SJCRH30 (cell line): ENCODE measurements around the gene EGLN3. TPM values are rescaled to one million over a fixed set of nuclear protein-coding genes. Genes with fewer than 3 reads are reported as not detected.
"Not testable (repeated sequence)": the region's sequence is repeated elsewhere in the genome, so short reads cannot be mapped to it uniquely, and the experiment has no call there.

Experiments used
- DNase-seq, 2 experiments: peaks; one replicate each; pipeline ENCODE4 v3.0.0-alpha.2; 2015 to 2020
- H3K27ac ChIP-seq: fragments of 250-450 bp; sonication (Bioruptor Pico); 2 replicates; pipeline ENCODE4 v1.5.1; 2020; ENCODE audit warnings: mild to moderate bottlenecking, moderate library complexity
- H3K27me3 ChIP-seq: fragments of 250-450 bp; sonication (Bioruptor Pico); 2 replicates; pipeline ENCODE4 v1.5.1; 2020; ENCODE audit warnings: mild to moderate bottlenecking, moderate library complexity
- H3K36me3 ChIP-seq: fragments of 250-450 bp; sonication (Bioruptor Pico); 2 replicates; pipeline ENCODE4 v1.5.1; 2020; ENCODE audit warnings: mild to moderate bottlenecking, moderate library complexity
- H3K4me1 ChIP-seq: fragments of 250-450 bp; sonication (Bioruptor Pico); 2 replicates; pipeline ENCODE4 v1.5.1; 2020; ENCODE audit warnings: mild to moderate bottlenecking, moderate library complexity
- H3K4me3 ChIP-seq: fragments of 250-450 bp; sonication (Bioruptor Pico); 2 replicates; pipeline ENCODE4 v1.5.1; 2020; ENCODE audit warnings: mild to moderate bottlenecking, moderate library complexity
- H3K9me3 ChIP-seq: fragments of 250-450 bp; sonication (Bioruptor Pico); replicated peaks from 2 replicates; pipeline ENCODE4 v1.5.1; 2020; ENCODE audit warnings: mild to moderate bottlenecking, moderate library complexity
- total RNA-seq: library from RNA; depleted of rRNA; stranded (reverse); fragments of >200 nt; shearing (Covaris generic); gene quantifications from 2 replicates; pipeline ENCODE4 v1.2.3, GENCODE V29; 2014

Gene EGLN3
- total RNA-seq, 1 experiment from 2014 or later, result 34.5 TPM

DNA sequence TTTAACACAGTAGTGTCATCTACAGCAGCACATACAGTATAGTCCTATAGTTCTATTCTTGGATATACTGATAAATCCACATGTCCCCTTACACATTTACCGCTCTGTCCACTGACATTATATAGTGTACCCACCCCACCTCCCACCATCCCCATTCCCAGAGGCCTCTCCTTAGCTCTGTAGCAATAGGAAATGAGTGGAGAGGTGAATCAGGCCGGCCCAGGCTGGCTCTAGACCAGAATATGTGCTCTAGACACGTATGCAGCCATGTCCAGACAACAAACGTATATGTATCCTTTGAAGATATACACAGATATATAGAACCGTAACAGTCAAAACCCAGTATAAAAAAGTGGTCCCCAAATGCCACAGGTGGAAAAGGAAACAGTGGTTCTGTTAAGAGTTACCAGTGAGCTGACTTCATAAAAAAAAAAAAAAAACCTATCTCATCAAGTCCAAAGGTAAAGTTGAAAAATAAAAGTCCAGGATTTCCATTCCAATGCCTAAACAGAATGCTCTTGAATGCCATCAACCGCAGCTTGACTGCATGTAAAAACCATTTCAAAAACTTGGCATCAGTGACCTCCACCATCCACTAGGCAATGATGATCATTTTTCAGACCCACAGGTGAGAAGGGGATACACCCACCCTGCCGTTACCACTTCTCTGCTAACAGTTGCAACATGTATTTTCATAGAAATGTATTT is 16.7 kb downstream of the EGLN3 start:
- Histone ChIP-seq H3K27me3 (no peaks in the 10 kb centered on the region), H3K36me3 (peaks cover 6% of the 10 kb centered on the region; the same call in 1 of the 2 replicates), H3K4me1 (peaks cover 37% of the 10 kb centered on the region), H3K4me3 (no peak overlapping the region), H3K9me3 (no peaks in the 10 kb centered on the region), H3K27ac (no peak overlapping the region)
- DNase-seq, result no peak

DNA sequence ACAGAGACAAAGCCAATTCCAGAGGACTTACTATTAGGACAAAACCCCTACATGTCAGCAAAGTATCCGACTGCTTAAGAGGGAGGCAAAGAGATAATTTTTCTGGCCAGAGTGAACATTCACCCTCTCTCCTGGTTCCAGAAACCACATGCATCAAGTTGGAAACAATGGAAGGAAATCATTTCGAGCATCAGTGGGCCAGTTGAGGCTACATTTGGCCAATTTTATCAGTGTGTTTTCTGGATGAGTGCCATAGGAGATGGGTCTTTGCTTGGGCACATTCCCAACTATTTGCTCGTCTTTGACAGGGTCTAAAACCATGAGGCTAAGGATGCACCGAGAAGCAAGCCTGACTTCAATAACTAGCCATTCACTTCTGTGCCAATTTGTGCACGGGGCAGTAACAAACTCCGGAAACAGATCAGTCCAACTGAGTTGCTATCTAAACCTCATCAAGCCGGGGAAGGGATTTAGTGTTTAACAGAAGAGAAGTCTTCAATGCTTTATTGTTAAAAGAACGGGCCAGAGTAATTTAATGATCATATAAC is 17.4 kb downstream of the EGLN3 start:
- peak in 1 of 2 experiments; percentile 50 for DNase-seq
- H3K4me1 ChIP-seq, result peaks cover 33% of the 10 kb centered on the region
- peaks cover 11% of the 10 kb centered on the region; the same call in 1 of the 2 replicates for H3K36me3 ChIP-seq
- H3K27ac ChIP-seq, result no peak overlapping the region
- H3K9me3 ChIP-seq, result no peaks in the 10 kb centered on the region
- no peaks in the 10 kb centered on the region for H3K27me3 ChIP-seq
- no peak overlapping the region for H3K4me3 ChIP-seq

DNA sequence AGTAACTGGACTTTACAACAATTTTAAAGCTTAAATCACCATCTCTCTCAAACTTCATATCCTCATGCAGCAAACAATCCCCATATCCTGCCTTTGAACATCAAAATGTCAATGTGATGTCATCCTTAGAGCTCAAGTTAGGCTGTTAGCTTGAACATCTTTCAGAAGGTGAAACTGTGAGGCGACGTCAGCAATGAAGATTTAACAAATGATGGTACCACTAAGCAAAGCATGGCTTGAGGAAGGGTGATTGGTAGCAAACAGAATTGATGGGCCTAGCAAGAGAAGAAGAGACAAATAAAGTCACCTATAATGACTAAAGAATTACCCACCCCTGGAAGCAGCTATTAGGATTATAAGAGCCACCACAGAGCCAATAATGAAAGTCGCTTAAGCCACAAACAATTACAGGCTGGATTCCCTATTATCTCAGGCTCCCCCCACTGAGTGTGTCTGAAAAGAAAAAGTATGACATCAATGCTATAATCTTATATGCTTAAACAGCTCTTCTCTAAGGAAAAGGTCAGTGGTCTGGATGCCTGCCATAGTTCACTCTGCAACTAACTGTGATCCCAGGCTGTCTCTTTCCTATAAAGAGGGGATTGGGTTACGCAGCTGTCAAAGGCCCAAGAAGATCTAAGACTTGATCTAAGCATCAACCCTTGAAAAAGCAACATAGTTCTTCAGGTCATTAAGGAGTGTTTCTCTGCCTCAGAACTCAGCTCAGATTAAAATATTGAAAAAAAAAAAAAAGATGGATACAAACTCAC is 18.1 kb downstream of the EGLN3 start:
- Histone ChIP-seq H3K9me3 (no peaks in the 10 kb centered on the region), H3K27ac (no peak overlapping the region), H3K27me3 (no peaks in the 10 kb centered on the region), H3K36me3 (peaks cover 17% of the 10 kb centered on the region; the same call in 1 of the 2 replicates), H3K4me3 (no peak overlapping the region), H3K4me1 (peaks cover 26% of the 10 kb centered on the region)
- DNase-seq, result peak; percentile 71 to 84

DNA sequence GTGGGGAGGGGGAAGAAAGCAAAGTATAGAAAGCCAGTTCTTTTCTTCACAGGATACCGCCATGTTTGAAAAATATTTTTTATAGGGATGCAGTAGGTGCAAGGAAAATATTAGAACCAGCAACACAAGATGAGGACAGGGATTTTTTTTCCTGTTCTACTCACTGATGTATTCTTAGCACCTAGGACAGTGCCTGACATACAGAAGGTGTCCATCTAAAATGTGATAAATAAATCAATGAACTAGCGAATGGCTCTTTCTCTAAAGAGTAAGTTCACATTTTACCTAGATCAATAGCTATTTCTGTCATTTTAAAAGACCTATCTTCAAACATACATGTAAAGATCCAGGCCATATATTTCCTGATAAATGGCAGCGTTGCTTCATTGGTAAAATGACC is 18.8 kb downstream of the EGLN3 start:
- no peak overlapping the region for H3K27ac ChIP-seq
- H3K27me3 ChIP-seq, result no peaks in the 10 kb centered on the region
- H3K36me3 ChIP-seq, result peaks cover 21% of the 10 kb centered on the region
- no peaks in the 10 kb centered on the region for H3K9me3 ChIP-seq
- H3K4me1 ChIP-seq, result peaks cover 19% of the 10 kb centered on the region
- DNase-seq, result no peak
- H3K4me3 ChIP-seq, result no peak overlapping the region

DNA sequence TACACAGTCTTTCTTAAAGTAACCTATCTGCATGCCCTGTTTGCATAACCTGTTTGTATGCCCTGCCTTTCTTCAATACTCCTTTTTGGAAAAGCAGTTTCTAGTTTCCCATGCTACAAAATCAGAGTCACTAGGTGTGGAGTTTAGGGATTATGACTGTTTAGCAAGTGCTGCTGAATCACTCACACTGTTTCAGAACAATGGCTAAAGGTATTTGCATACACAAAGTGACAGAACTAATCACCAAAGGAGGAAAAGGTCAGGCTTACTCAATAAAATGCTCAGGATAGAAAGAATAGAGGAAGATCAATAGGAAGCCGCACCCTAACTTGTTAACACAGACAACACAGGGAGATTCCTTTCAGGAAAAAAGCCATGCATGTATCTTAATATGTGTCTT is 19.4 kb downstream of the EGLN3 start:
- H3K36me3 ChIP-seq, result peaks cover 27% of the 10 kb centered on the region
- H3K4me3 ChIP-seq, result no peak overlapping the region
- H3K27ac ChIP-seq, result no peak overlapping the region
- H3K9me3 ChIP-seq, result no peaks in the 10 kb centered on the region
- H3K4me1 ChIP-seq, result peaks cover 17% of the 10 kb centered on the region
- H3K27me3 ChIP-seq, result no peaks in the 10 kb centered on the region
- DNase-seq, result no peak

DNA sequence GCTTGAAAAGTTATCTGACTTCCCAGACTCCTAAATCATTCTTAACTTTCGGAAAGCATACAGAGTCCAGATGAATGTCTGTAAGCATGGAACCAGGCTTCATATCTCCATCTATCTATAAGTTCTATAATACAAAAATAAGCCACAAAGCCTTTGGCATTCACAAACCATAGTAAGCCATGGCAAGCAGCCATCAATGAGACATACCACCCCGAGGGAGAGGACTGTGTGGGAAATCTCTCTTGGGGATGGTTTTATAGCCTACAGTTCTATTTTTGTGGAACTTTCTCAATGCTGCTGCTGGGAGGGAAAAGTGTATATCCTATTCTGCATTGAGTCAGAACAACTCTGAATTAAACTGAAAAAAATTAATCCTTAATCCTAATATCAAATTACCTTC is 20.4 kb downstream of the EGLN3 start:
- no peak overlapping the region for H3K27ac ChIP-seq

DNA sequence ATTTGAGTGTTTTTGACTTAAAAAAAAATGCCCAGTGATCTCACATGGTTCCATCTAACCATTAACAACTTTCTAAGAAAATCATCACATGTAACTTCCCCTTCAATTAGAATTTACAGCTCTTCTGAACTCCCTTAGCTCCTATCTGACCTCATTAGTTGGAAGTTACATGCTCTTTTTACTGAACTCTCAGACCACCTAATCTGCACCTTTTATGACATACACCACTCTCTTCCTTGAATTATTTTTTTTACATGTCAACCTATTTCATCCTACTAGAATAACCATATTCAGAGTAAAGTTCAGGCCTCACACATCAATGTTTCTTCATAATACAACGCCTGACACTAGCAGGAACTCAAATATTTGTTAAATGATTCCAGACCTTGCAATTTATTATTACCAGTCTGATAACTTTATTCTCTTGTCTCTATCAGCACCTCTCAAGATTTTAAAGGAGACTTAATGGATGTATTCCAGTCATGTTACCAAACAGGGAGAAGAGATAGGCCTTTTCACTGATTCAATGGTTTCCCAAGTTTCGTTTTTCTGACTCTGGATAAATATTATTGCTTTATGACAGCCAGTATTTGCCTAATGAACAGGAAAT is 21.0 kb downstream of the EGLN3 start:
- peaks cover 17% of the 10 kb centered on the region for H3K4me1 ChIP-seq
- H3K4me3 ChIP-seq, result no peak overlapping the region
- H3K27me3 ChIP-seq, result no peaks in the 10 kb centered on the region
- H3K9me3 ChIP-seq, result no peaks in the 10 kb centered on the region
- peaks cover 41% of the 10 kb centered on the region for H3K36me3 ChIP-seq
- no peak overlapping the region for H3K27ac ChIP-seq
- no peak for DNase-seq

More for the DNA sequence above, 20.4 kb downstream of the EGLN3 start:
- Histone ChIP-seq H3K27me3 (no peaks in the 10 kb centered on the region), H3K36me3 (peaks cover 36% of the 10 kb centered on the region), H3K4me1 (peaks cover 17% of the 10 kb centered on the region), H3K9me3 (no peaks in the 10 kb centered on the region), H3K4me3 (no peak overlapping the region)
- DNase-seq, result no peak

DNA sequence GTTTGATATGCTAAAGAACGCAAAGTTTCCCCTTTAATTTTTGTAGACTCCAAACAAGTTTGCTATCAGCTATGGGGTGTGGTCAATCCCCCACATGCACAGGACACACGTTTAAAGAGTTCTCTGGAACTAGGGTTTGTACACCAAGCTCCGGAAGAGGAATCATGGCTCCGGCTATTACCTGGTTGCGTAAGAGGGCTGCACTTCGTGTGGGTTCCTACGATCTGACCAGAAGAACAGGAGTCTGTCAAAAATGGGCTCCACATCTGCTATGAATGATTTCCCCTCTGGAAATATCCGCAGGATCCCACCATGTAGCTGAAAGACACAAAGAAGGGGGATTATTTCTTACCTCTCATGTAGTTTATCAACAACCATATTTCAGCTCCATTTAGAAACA is 22.0 kb downstream of the EGLN3 start:
- Histone ChIP-seq H3K9me3 (no peaks in the 10 kb centered on the region), H3K36me3 (peaks cover 50% of the 10 kb centered on the region), H3K27ac (no peak overlapping the region), H3K4me3 (no peak overlapping the region), H3K27me3 (no peaks in the 10 kb centered on the region), H3K4me1 (peaks cover 17% of the 10 kb centered on the region)
- no peak for DNase-seq

DNA sequence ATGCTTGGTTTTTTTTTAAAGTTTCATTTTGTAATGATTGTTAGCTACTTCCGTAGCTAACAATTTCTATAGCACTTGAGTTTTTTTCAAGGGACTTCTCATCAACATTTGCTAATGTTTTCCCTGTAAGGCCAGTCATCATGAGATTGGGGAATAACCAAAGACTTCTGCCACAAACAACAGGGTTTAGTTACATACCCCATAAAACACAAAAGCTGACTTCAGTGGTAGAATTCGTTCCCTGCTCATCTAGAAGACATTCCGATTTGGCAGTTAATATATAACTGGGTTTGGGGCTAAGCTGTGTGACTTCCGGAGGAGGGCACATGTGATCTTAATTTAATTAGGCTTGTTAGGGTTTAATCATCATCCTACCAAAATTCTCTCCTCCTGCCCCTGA is 22.9 kb downstream of the EGLN3 start:
- H3K27me3 ChIP-seq, result no peaks in the 10 kb centered on the region
- H3K4me3 ChIP-seq, result no peak overlapping the region
- DNase-seq, result no peak
- H3K9me3 ChIP-seq, result no peaks in the 10 kb centered on the region
- no peak overlapping the region for H3K27ac ChIP-seq
- H3K36me3 ChIP-seq, result peaks cover 56% of the 10 kb centered on the region
- H3K4me1 ChIP-seq, result peaks cover 8% of the 10 kb centered on the region

DNA sequence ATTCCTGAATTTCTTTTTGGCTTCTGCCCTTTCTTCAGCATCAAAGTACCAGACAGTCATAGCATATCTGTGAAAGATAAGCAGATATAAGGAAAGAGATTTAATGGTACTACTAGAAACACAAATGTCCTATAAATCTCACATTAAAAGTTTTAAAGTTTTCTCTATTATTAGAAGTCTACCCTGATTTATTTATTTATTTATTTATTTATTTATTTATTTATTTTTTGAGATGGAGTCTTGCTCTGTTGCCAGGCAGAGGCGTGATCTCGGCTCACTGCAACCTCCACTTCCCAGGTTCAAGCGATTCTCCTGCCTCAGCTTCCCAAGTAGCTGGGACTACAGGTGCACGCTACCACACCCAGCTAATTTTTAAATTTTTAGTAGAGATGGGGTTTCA is 23.9 kb downstream of the EGLN3 start:
- H3K36me3 ChIP-seq, result peaks cover 61% of the 10 kb centered on the region
- H3K9me3 ChIP-seq, H3K27ac ChIP-seq, H3K4me3 ChIP-seq, H3K4me1 ChIP-seq, H3K27me3 ChIP-seq, DNase-seq: not testable (repeated sequence)

DNA sequence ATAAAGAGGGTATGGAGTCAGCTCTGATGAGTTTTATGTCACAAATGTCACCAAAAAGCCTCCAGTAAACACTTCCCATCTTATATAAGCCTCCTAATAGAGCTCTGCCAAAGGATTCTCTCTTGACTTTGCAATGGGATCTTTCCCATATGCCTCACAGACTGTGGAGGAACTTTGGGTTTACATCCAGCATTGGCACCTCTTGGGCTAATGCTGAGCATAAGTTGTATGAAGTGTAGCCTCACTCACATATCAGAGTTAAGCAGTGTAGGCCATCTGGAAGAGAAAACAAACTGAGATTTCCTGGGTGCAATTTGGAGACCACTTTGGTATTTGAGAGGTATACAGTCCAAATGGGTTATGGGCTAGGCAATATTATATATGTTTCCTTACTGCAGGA is 24.9 kb downstream of the EGLN3 start:
- H3K4me1 ChIP-seq, result no peaks in the 10 kb centered on the region
- H3K36me3 ChIP-seq, result peaks cover 61% of the 10 kb centered on the region
- H3K27me3 ChIP-seq, result no peaks in the 10 kb centered on the region
- H3K27ac ChIP-seq, result no peak overlapping the region
- H3K4me3 ChIP-seq, result no peak overlapping the region
- no peak for DNase-seq
- no peaks in the 10 kb centered on the region for H3K9me3 ChIP-seq

DNA sequence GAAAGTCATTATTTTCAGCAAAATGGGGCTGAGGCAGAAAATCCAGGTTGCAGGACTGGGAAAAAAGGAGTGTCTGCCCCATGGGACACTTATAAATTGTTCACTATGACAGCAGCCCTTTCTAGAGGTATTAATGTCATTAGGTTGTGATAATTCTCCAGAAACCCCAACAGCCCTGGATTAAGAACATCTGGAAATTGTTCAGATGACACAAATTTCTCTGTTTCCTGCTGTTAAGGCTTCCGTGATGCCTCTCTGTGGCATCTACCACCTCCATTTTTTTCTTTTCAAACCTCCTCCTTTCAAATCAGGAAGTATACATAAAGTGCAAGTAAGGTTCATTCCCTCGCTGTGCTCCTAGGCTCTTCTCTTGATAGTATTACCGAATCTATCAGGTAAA is 25.6 kb downstream of the EGLN3 start:
- no peak for DNase-seq
- Histone ChIP-seq H3K4me3 (no peak overlapping the region), H3K4me1 (no peaks in the 10 kb centered on the region), H3K27me3 (no peaks in the 10 kb centered on the region), H3K27ac (no peak overlapping the region), H3K36me3 (peaks cover 59% of the 10 kb centered on the region), H3K9me3 (no peaks in the 10 kb centered on the region)

DNA sequence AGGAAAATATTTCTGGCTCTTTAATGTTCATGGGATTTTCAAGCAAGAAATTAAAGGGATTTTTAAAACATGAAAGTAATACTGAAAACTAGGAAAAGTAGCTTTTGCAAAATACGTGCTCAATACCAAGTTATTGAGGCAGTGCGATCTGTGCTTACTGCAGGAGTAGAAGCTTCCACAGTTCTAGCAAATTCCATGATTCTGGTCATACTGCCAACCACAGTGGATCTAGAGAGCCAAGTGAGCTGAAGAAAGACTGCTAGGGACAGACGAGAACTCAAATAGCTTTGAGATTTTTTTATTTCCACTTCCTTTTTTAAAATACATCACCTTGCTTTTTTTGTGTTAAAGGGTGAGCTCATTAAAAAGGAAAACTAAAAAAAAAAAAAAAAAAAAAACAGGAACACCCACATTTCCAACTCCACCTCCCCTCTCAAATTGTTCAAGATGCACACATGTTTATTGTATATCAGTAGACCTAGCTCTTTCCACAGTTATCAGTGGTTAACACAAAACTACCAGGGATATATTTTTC is 26.2 kb downstream of the EGLN3 start:
- H3K36me3 ChIP-seq, result peaks cover 55% of the 10 kb centered on the region
- H3K4me1 ChIP-seq, result no peaks in the 10 kb centered on the region
- H3K27ac ChIP-seq, result no peak overlapping the region
- H3K9me3 ChIP-seq, result no peaks in the 10 kb centered on the region
- H3K4me3 ChIP-seq, result no peak overlapping the region
- no peak for DNase-seq
- H3K27me3 ChIP-seq, result no peaks in the 10 kb centered on the region

DNA sequence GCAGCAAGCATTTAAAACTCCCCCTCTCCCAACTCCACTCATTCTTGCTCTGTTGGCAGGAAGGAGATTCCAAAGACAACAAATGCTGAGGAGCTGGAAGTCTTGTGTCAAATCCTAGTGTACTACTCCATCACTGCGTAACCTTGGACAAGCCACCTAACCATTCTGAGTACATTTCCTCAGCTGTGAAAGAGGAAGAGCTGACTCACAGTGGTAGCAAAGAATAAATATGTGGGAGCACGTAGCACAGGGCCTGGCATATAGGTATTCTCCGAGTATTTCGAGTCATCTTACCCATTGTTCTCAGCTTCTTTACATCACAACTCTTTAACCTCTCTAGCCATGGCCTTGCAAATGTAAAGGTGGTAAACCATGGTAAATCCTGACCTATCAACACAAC is 28.7 kb downstream of the EGLN3 start:
- no peak overlapping the region for H3K27ac ChIP-seq
- DNase-seq, result no peak
- H3K4me1 ChIP-seq, result peaks cover 3% of the 10 kb centered on the region; the same call in 1 of the 2 replicates

DNA sequence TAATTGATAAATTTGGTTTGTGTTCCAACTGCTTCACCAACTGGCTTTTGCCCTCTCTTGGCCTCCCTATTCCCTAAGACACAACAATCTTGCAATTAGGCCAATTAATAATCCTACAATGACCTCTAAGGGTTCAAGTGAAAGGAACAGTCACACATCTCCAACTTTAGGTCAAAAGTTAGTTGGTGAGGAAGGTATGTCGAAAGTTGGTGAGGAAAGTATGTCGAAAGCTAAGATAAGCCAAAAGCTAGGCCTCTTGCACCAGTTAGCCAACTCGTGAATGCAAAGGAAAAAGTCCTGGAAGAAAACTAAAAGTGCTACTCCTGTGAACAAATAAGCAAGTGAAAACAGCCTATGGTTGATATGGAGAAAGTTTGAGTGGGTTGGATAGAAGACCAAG is 32.6 kb downstream of the EGLN3 start:
- peaks cover 15% of the 10 kb centered on the region for H3K4me1 ChIP-seq
- no peak overlapping the region for H3K27ac ChIP-seq
- no peaks in the 10 kb centered on the region for H3K9me3 ChIP-seq
- H3K4me3 ChIP-seq, result no peak overlapping the region
- DNase-seq, result no peak
- H3K36me3 ChIP-seq, result peaks cover 7% of the 10 kb centered on the region; the same call in 1 of the 2 replicates
- no peaks in the 10 kb centered on the region for H3K27me3 ChIP-seq

More for the DNA sequence above, 28.7 kb downstream of the EGLN3 start:
- Histone ChIP-seq H3K27me3 (no peaks in the 10 kb centered on the region), H3K4me3 (no peak overlapping the region), H3K9me3 (no peaks in the 10 kb centered on the region), H3K36me3 (peaks cover 41% of the 10 kb centered on the region)
